ENCODE measurements around the gene FHIT. TPM values are rescaled to one million over a fixed set of nuclear protein-coding genes. Genes with fewer than 3 reads are reported as not detected.

The FHIT gene
- total and polyA plus RNA-seq, 2 donors from 2014 or later = 20.2 to 61.2 TPM

- TF ChIP-seq CTCF (IDR thresholded peaks at IDR 0.05; ENCODE audit: borderline replicate concordance, extremely low read depth, insufficient read depth) = no peak
- H3K9ac ChIP-seq (ENCODE audit: low read length in 3 of 3) = no peak overlapping the region
- H3K27ac ChIP-seq (ENCODE audit: low read depth in 2 of 2, low read length in 2 of 2) = no peak overlapping the region
- no peak overlapping the region for H3K4me3 ChIP-seq (ENCODE audit: low read length in 3 of 3)
- H3K9me3 ChIP-seq (ENCODE audit: control insufficient read depth in 2 of 3, insufficient read depth in 1 of 3, low read length in 3 of 3) = no peaks in the 10 kb centered on the region
- no peaks in the 10 kb centered on the region for H3K4me1 ChIP-seq (ENCODE audit: control insufficient read depth in 2 of 3, insufficient read depth in 2 of 3, low read depth in 1 of 3, low read length in 3 of 3)
- intact Hi-C loops (cut with DNase I) = no loop called here
- FAIRE-seq (no peak), DNase-seq (no peak)
- no peaks in the 10 kb centered on the region for H3K27me3 ChIP-seq (ENCODE audit: control insufficient read depth, insufficient read depth, low read length)
- no peaks in the 10 kb centered on the region for H3K36me3 ChIP-seq (ENCODE audit: control insufficient read depth in 2 of 3, insufficient read depth in 3 of 3, low read length in 3 of 3)
Observed at GRCh38 chr3:59990915-59991314, 1260.3 kb downstream of the FHIT start.

GRCh38 chr3:59982510-59982909, 1268.7 kb downstream of the FHIT start:
- no peaks in the 10 kb centered on the region for H3K4me1 ChIP-seq (ENCODE audit: control insufficient read depth in 2 of 3, insufficient read depth in 2 of 3, low read depth in 1 of 3, low read length in 3 of 3)
- H3K4me3 ChIP-seq (ENCODE audit: low read length in 3 of 3) = no peak overlapping the region
- H3K27ac ChIP-seq (ENCODE audit: low read depth in 2 of 2, low read length in 2 of 2) = no peak overlapping the region
- H3K36me3 ChIP-seq (ENCODE audit: control insufficient read depth in 2 of 3, insufficient read depth in 3 of 3, low read length in 3 of 3) = no peaks in the 10 kb centered on the region
- intact Hi-C loops (cut with DNase I) = no loop called here
- H3K9me3 ChIP-seq (ENCODE audit: control insufficient read depth in 2 of 3, insufficient read depth in 1 of 3, low read length in 3 of 3) = no peaks in the 10 kb centered on the region
- DNase-seq (no peak), FAIRE-seq (no peak)
- no peaks in the 10 kb centered on the region for H3K27me3 ChIP-seq (ENCODE audit: control insufficient read depth, insufficient read depth, low read length)
- no peak for TF ChIP-seq CTCF (IDR thresholded peaks at IDR 0.05; ENCODE audit: borderline replicate concordance, extremely low read depth, insufficient read depth)
- no peak overlapping the region for H3K9ac ChIP-seq (ENCODE audit: low read length in 3 of 3)

- Histone ChIP-seq H3K9ac (ENCODE audit: low read length in 3 of 3) (no peak overlapping the region), H3K27me3 (ENCODE audit: control insufficient read depth, insufficient read depth, low read length) (no peaks in the 10 kb centered on the region), H3K4me3 (ENCODE audit: low read length in 3 of 3) (no peak overlapping the region), H3K9me3 (ENCODE audit: control insufficient read depth in 2 of 3, insufficient read depth in 1 of 3, low read length in 3 of 3) (no peaks in the 10 kb centered on the region), H3K4me1 (ENCODE audit: control insufficient read depth in 2 of 3, insufficient read depth in 2 of 3, low read depth in 1 of 3, low read length in 3 of 3) (no peaks in the 10 kb centered on the region), H3K27ac (ENCODE audit: low read depth in 2 of 2, low read length in 2 of 2) (no peak overlapping the region), H3K36me3 (ENCODE audit: control insufficient read depth in 2 of 3, insufficient read depth in 3 of 3, low read length in 3 of 3) (no peaks in the 10 kb centered on the region)
- TF ChIP-seq CTCF (IDR thresholded peaks at IDR 0.05; ENCODE audit: borderline replicate concordance, extremely low read depth, insufficient read depth) = no peak
- no peak for FAIRE-seq
- intact Hi-C loops (cut with DNase I) = no loop called here
- no peak for DNase-seq
Observed at GRCh38 chr3:59981377-59981776, 1269.9 kb downstream of the FHIT start.

GRCh38 chr3:59980576-59980975, 1270.7 kb downstream of the FHIT start:
- intact Hi-C loops (cut with DNase I) = no loop called here
- Histone ChIP-seq H3K4me1 (ENCODE audit: control insufficient read depth in 2 of 3, insufficient read depth in 2 of 3, low read depth in 1 of 3, low read length in 3 of 3) (no peaks in the 10 kb centered on the region), H3K27ac (ENCODE audit: low read depth in 2 of 2, low read length in 2 of 2) (no peak overlapping the region), H3K9me3 (ENCODE audit: control insufficient read depth in 2 of 3, insufficient read depth in 1 of 3, low read length in 3 of 3) (no peaks in the 10 kb centered on the region), H3K9ac (ENCODE audit: low read length in 3 of 3) (no peak overlapping the region), H3K4me3 (ENCODE audit: low read length in 3 of 3) (no peak overlapping the region), H3K36me3 (ENCODE audit: control insufficient read depth in 2 of 3, insufficient read depth in 3 of 3, low read length in 3 of 3) (no peaks in the 10 kb centered on the region), H3K27me3 (ENCODE audit: control insufficient read depth, insufficient read depth, low read length) (no peaks in the 10 kb centered on the region)
- DNase-seq (no peak), FAIRE-seq (no peak)
- TF ChIP-seq CTCF (IDR thresholded peaks at IDR 0.05; ENCODE audit: borderline replicate concordance, extremely low read depth, insufficient read depth) = no peak

All from kidney (tissue), 14 donors.